Inflammatory macrophage (primary cell): ENCODE results near the gene MTARC2.

ENCODE experiments used
- DNase-seq, 2 donors: peaks; one replicate each; pipeline ENCODE4 v3.0.0-alpha.2; 2020 to 2022

MTARC2 gene

DNA sequence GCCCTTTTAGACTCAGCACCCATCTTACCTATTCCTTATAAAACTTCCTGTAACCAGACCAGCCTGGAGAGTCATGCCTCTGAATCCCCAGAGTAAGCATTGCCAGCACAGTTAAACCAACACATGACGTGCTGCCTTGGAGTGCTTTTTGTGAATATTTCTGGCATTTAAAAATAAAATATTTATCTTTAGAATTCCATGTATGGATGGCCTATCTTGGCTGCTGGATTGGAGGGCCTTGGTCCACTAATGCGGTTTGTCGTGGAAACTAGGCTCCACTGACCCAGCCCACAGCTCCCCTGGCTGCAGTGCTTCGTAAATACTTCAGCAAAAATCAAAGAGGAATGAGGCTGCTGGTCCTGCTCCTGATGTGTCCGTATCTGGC lies 56.1 kb downstream of the MTARC2 start:
- DNase-seq = no peak

GRCh38 chr1:220806408-220806807 lies 58.3 kb downstream of the MTARC2 start:
- DNase-seq = no peak

DNA sequence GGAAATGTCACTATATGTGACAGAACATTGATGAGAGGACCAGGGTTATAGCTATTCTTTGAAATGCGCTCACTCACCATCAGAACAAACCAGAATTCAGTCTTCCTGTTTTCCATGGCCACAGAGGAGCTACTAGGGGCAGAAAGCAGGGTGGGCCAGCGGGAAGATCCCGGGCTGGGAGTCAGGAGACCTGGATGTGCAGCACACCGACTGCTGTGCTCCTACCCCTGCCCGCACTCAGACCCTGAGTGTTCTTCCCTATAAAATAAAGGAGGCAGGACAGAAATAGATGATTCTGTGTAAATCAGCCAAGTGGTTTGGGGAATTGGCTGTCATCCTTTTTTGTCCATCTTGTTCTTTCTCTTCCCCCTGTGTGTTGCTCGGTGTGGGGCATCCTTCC lies 59.6 kb downstream of the MTARC2 start:
- no peak for DNase-seq

DNA sequence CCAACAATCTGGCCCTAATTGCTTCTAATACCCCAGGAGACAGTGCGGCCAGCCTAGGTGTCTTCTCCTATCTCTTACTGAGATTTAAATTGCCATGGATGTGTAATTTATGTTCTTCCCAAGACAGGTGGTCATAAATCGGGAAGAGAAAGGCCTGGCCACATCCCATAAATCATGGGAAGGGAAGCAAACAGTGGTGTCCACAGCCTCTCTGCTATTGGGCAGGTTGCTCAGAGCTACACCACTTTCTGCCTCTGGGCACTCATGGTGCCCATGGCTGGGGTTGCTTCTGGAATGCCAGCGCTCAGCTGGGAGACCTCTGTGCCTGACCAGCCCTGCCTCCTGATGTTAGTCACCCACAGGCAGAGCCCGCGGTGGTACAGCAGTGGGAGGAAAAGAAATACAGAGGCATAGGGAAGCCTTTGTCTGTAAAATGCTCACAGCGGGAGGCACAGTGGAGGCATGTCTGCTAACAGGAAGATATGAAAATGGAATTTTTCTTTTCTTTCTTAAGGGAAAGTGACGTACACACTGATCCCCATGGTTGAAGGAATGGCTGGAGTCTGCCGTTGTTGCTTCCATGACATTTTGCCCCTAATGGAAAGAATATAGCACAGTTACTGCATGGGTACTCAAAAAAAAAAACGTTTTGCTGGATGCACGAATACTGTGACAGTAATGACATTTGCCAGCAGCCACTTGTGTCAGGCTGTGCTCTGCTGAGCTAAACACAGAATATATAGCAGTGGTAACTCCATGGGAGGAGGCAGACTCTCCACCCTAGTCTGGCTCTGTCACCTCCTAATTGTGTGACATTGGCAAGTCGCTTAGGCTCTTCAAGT lies 60.4 kb downstream of the MTARC2 start:
- no peak for DNase-seq

DNA sequence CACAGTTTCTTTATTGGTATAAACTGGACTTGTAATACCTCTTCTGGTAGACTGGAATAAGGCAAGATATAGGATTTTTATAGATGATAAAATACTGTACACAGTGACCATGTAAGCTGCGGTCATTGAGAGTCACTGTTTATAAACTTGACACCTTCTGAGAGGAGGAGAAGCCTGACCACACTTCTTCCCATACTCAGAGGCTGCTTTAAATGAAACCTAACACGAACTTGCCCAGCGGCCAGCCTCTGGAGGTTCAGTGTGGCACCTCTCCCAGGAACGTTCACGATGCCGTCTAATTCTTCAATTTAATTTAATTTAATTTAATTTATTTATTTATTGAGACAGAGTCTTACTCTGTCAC lies 61.0 kb downstream of the MTARC2 start:
- no peak for DNase-seq

GRCh38 chr1:220809704-220810103 lies 61.6 kb downstream of the MTARC2 start:
- DNase-seq = no peak

DNA sequence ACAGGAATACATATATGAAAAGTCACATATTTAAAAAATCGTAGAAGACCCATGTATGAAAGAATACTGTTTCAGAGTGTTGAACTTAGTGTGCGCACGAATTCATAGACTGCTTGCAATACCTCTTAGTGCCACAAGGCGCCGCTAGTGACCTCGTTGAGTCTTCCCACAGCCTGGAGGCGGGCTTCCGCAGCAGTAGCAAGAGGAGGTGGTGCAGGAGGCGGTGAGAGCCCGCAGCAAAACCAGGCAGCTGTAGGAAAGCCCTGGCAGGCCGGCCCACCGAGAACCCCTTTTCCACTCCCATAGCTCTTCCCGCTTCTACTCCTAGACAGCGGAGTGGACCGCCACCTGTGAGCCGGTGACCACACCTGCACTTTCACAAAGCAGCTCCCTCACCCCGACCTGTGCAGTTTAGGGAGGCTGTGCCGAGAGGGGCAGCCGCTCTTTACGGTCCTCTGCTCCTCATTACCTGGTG lies 62.1 kb downstream of the MTARC2 start:
- DNase-seq = peak; percentile 80 to 90

DNA sequence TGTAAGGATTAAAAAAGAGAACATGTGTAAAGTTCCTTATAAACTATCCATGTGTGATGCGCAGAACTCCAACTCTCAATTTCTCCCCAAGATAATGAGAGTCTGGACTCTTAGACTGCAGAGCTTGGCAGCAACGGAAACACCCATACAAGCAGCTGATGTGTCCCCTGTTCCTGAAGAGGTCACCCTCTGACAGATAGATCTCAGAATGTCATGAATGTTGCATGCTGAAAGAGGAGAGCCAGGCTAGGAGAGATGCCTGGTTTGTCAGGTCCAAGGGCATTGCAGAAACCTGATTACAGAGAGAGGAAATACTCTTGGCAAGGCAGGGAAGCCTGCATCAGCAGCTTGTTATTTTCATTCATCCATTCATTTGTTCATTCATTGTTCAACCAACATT lies 62.8 kb downstream of the MTARC2 start:
- DNase-seq = no peak

GRCh38 chr1:220811695-220812094 lies 63.6 kb downstream of the MTARC2 start:
- DNase-seq = no peak

DNA sequence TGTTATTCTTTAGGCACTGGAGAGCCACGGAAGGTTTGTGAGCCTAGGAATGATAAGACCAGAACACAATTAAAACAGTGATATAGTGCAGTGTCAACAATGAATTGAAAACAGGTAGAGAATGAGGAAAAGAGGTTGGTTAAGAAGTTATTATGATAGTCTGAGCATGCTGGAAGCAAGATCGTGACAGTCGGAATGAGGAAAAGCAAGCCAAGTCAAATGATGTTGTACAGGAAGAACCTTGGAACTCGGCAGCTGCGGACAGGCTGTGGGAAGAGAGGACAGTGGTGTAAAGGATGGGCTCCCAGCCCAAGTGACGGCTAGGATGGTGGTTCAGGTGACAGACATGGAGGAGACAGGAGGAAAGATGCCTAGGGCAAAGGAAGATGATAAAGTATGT lies 64.2 kb downstream of the MTARC2 start:
- DNase-seq = no peak

- peak; percentile 56 for DNase-seq
These were observed 64.9 kb downstream of the MTARC2 start for GRCh38 chr1:220813013-220813412.

GRCh38 chr1:220815409-220815808 lies 67.3 kb downstream of the MTARC2 start:
- no peak for DNase-seq

DNA sequence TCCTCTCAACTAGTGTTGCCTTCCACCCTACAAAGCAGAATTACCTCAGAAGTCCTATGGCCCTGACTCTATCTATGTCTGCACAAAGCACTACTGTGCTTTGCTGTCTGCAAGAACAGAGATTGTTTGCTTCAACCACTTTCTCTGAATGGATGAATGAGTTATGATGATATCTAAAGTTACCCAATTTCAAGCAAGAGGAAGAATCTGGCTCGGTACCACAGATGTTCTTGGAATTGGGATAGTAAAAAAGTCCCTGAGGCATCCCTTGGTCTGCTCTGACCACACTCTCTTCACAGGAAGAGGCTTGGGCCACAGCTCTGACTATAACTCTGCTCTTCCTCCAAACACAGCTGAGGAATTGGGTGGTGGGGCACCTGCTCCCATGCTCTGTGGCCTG lies 69.8 kb downstream of the MTARC2 start:
- DNase-seq = no peak

- no peak for DNase-seq
These were observed 70.5 kb downstream of the MTARC2 start for GRCh38 chr1:220818421-220819173.

DNA sequence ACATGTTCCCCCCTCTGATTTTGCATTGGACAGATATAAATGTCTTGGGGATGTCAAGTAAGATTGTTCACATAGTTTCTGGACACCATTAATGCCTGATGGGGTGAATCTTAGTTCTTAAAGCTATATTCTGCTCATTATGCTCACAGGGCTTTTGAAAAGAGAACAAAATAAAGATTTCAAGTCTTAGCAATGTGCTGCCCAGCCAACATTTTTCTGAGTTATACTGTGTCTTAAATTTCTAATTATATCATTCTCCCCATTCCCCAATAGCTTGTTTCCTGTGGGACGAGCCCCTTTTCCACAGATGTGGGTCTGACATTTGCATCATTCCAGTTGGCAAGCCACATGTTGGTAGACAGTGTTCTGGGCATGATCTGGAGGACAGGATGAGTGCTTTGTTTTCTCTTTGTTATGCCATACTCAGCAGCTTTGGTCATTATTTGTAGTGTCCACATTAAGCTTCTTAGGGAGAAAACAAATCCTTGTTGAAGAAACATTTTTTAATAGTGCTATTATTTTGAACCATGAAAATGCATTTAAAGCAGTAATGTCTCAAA lies 71.4 kb downstream of the MTARC2 start:
- DNase-seq = no peak

DNA sequence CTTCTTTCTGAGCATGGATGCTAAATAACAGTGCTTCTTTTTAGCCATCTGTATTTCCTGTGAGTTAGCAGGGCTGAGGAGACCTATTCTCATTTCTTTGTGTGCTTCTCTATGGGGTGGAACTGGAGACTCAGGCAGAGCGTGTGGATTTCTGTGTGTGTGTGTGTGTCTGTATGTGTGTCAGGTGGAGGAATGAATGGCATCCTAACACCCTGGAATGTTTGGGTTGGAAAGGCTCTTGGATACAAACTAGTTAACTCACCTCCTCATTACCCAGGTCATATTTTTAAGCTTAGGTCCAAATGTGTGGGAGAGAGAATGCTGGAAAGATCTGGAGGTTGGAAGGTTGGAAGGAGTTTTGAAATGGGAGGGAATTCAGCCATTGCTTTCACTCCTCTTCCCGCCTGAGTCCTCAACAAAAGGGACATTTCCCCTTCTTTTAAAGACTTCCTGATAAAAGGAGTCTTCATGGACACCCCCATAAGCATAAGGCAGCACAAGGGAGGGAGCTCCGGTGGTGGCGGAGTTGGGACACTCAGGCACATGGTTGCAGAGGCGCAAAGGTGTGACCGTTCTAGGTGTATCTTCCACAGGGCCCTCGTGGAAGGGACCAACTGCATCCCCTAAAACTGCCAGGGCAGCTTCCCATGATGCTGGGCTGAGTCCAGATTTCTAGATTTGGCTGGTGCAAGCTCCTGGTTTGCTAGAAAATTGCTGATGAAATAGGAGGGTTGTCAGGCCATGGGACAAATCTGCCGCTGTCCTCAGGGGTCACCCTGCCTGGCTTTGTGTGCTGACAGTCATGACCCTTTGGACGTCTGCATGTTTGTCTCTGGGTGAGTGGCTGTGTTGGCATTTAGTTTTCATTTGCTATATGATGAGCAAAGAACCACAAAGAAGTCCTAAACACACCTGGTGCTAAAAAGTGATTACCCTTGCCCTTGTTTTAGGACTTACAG lies 76.2 kb downstream of the MTARC2 start:
- no peak for DNase-seq

DNA sequence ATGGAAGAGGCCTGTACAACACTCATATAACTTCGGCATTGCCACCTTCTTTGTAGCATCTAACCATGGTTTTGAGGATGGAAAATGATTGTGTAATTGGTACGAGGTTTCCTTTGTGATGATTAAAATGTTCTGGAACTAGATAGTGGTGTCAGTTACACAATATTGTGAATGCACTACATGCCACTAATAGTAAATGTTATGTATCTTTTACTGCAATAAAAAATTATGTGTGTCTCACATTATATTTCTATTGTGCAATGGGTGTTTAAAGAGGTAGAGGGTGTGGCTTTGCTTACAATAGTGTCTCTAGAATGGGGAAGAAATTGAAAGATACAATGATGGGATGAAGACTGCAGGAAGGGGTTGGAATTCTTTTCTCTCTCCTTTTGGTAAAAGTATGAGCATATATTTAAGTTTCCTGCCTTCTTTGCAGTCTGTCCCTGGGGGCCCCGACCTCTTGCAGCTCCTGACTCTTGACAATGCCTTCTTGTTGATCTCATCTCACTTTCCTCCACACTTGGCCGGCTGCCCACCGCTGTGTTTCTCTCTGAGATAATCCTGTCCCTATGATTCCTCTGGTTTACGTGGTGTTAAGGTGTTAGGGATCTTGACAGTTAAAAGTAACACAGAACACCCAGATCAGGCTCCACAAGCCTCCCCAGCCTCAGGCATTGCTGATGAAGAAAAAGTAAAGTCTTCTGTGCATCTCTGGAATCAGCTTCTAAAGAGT lies 77.9 kb downstream of the MTARC2 start:
- no peak for DNase-seq

DNA sequence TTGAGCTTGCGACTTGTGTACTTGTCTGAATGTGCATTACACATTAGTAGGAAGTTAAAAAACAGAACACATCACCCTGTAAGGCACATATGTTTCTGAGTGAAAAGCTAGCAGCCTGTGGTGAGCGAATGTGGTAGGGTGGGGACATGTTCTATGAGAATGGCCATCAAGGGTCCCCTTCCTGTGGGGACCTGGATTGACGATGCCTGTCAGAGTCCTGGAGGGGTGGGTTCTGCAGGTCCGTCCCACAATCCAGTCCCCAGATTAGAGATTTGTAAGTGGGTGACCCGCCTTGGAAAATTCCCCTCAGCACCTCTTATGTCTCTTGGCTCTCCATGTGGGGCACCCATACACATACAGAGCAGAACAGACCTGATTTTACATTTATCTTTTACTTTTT lies 78.6 kb downstream of the MTARC2 start:
- no peak for DNase-seq

- DNase-seq = no peak
These were observed 79.5 kb downstream of the MTARC2 start for GRCh38 chr1:220827445-220828178.

DNA sequence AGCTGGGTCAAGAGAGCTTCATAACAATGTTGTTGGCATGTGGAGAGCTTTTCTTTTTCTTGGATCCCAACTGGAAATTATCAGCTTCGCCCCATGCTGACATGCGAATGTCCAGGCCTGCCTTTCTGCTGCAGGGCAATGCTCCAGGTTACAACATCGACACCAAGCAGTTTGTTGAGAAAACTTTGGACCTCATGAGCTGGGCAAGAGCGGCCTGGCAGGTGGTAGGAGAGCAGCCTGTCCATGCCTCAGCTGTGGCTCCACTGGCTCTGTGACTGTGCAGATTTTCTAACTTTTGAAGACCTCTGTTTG lies 80.0 kb downstream of the MTARC2 start:
- DNase-seq = no peak

DNA sequence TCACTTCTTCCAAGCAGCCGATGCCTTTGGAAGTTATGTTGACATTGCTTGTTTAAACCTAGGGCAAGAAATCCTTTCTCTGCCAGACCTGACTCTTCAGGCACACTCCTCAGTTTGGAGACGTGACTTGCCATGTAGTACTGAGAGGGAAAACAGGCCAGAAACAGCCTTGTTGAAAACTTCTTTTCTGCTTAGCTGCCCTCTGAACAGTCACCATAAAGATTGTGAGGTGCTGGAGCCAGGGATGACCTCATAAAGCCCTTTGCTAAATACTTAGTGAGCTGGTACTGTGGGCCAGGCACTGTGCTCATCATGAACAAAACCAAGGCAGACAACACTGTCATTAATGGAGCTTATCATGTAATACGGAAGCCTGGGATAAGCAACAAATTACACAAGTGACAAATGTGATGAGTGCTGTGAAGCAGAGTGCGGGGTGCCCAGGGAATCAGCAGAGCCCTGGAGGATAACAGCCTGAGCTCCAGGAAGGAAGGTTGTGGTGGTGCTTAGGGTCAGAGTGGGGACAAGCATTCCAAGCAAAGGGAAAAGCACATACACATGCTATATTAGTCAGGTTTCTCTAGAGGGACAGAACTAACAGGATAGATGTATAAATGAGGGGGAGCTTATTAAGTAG lies 80.9 kb downstream of the MTARC2 start:
- no peak for DNase-seq
